Neural progenitor cell (in vitro differentiated cells): ENCODE measurements around the gene MYPOP. TPM values are rescaled to one million over a fixed set of nuclear protein-coding genes. Genes with fewer than 3 reads are reported as not detected.

ENCODE experiments used
- DNase-seq: peaks from one replicate; pipeline ENCODE4 v3.0.0-alpha.2; 2016; ENCODE audit warnings: low spot score
- H2AFZ ChIP-seq: fragments of 200-600 bp; sonication (generic); replicated peaks from 2 replicates; pipeline ENCODE4 v1.6.1; 2016; ENCODE audit warnings: antibody characterized with exemption
- H3F3A ChIP-seq: fragments of 200-600 bp; sonication (generic); 2 replicates; pipeline ENCODE4 v1.6.1; 2016; ENCODE audit warnings: antibody characterized with exemption, low read depth
- H3K27ac ChIP-seq: fragments of 200-600 bp; sonication (generic); 2 replicates; pipeline ENCODE4 v1.5.1; 2016; ENCODE audit warnings: mild to moderate bottlenecking
- H3K27me3 ChIP-seq: fragments of 200-600 bp; sonication (generic); 2 replicates; pipeline ENCODE4 v1.6.1; 2016; ENCODE audit warnings: mild to moderate bottlenecking, moderate library complexity
- H3K36me3 ChIP-seq: fragments of 200-600 bp; sonication (generic); 2 replicates; pipeline ENCODE4 v1.5.1; 2016
- H3K4me1 ChIP-seq: fragments of 200-600 bp; sonication (generic); 2 replicates; pipeline ENCODE4 v1.6.1; 2016; ENCODE audit warnings: mixed run types
- H3K4me2 ChIP-seq: fragments of 200-600 bp; sonication (generic); 2 replicates; pipeline ENCODE4 v1.6.1; 2016
- H3K4me3 ChIP-seq: fragments of 200-600 bp; sonication (generic); 2 replicates; pipeline ENCODE4 v1.5.1; 2016
- H3K79me2 ChIP-seq: fragments of 200-600 bp; sonication (generic); 2 replicates; pipeline ENCODE4 v1.6.1; 2016; ENCODE audit warnings: low read depth
- H3K9ac ChIP-seq: fragments of 200-600 bp; sonication (generic); 2 replicates; pipeline ENCODE4 v1.6.1; 2016
- H3K9me3 ChIP-seq: fragments of 200-600 bp; sonication (generic); 2 replicates; pipeline ENCODE4 v1.5.1; 2016; ENCODE audit warnings: low read depth
- H4K20me1 ChIP-seq: fragments of 200-600 bp; sonication (generic); 2 replicates; pipeline ENCODE4 v1.6.1; 2016; ENCODE audit warnings: low read depth
- H3K27ac Mint-ChIP-seq: 3 replicates; pipeline ENCODE4 v1.8.0; 2021; ENCODE audit warnings: mixed read lengths
- H3K27me3 Mint-ChIP-seq: 2 replicates; pipeline ENCODE4 v1.8.0; 2022; ENCODE audit warnings: low read depth, mild to moderate bottlenecking, inconsistent platforms, moderate library complexity, mixed read lengths; ENCODE audit not compliant: insufficient read depth
- H3K36me3 Mint-ChIP-seq: 3 replicates; pipeline ENCODE4 v1.8.0; 2021; ENCODE audit warnings: mixed read lengths
- H3K4me1 Mint-ChIP-seq: 3 replicates; pipeline ENCODE4 v1.8.0; 2021; ENCODE audit warnings: mixed read lengths
- H3K4me3 Mint-ChIP-seq: 3 replicates; pipeline ENCODE4 v1.8.0; 2021; ENCODE audit warnings: mild to moderate bottlenecking, moderate library complexity, mixed read lengths
- H3K9me3 Mint-ChIP-seq: 3 replicates; pipeline ENCODE4 v1.8.0; 2020; ENCODE audit warnings: mixed read lengths
- CTCF ChIP-seq: fragments of 200-600 bp; sonication (generic); IDR thresholded peaks from 2 replicates; pipeline ENCODE4 v1.5.1; 2017; ENCODE audit warnings: antibody characterized with exemption, mild to moderate bottlenecking
- EZH2 ChIP-seq: fragments of 200-600 bp; sonication (generic); IDR thresholded peaks from 2 replicates; pipeline ENCODE4 v1.6.1; 2017; ENCODE audit warnings: antibody characterized with exemption, mild to moderate bottlenecking, moderate library complexity
- EZH2phosphoT487 ChIP-seq: fragments of 200-600 bp; sonication (generic); IDR thresholded peaks from 2 replicates; pipeline ENCODE4 v1.6.1; 2017; ENCODE audit warnings: antibody characterized with exemption
- total RNA-seq: library from RNA; depleted of rRNA; stranded (reverse); fragments of >200 nt; gene quantifications from 2 replicates; pipeline ENCODE4 v1.2.3, GENCODE V29; 2015; ENCODE audit warnings: low replicate concordance

The MYPOP gene
- total RNA-seq, 1 donor from 2014 or later = 0.07 TPM

DNA sequence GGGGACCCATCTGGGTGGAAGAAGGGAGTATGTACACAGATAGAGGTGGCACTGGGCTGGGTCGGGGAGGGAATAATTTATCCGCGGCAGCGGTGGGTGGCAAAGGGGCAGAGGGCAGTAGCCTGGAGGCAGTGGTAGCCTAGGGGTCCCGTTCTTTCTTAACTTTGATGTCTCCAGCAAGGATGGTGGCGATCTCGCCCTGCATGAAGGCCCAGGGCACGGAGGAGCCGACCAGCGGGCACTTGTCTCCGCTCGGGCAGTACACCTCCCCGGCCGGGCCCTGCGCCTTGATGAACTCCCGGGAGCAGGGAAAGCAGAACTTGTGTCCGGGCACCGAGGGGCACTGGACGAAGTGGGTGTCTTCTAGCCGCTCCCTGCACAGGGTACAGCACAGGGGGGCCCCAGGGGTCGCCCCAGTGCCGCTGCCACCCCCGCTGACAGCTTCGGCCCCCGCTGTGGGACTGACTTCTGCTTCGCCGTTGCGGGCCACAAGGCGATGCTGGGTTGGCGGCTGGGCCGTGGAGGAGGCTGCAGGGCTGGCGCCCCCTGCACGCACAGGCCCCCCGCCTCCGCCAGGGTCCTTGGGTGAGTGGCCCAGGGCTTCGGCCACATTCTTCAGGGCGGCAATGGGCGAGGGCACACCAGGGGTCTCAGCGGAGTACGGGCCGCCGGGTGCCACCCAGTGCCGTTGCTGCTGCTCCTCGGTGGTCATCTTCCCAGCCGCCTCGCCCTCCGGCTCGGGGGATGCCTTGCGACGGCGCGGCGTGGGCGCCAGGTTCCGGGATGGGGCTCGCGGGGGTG lies 18.3 kb downstream of the MYPOP start:
- H3K27me3 ChIP-seq = no peaks in the 10 kb centered on the region
- no peak overlapping the region for H3K27ac Mint-ChIP-seq
- peak overlapping the region; percentile 82 for H3K4me2 ChIP-seq
- TF ChIP-seq EZH2 = no peak
- TF ChIP-seq EZH2phosphoT487 = no peak
- no peak for TF ChIP-seq CTCF
- no peak for DNase-seq
- peak overlapping the region; percentile 84 for H3K4me3 Mint-ChIP-seq
- peaks cover 21% of the 10 kb centered on the region for H3K4me1 ChIP-seq
- no peak overlapping the region for H3K9ac ChIP-seq
- H3K4me3 ChIP-seq = no peak overlapping the region
- peaks cover 44% of the 10 kb centered on the region for H3F3A ChIP-seq
- H3K27ac ChIP-seq = no peak overlapping the region
- peaks cover 21% of the 10 kb centered on the region for H3K79me2 ChIP-seq
- peaks cover 27% of the 10 kb centered on the region for H4K20me1 ChIP-seq
- no peaks in the 10 kb centered on the region for H3K9me3 Mint-ChIP-seq
- no peak overlapping the region for H2AFZ ChIP-seq
- H3K4me1 Mint-ChIP-seq = peaks cover 34% of the 10 kb centered on the region
- H3K36me3 Mint-ChIP-seq = peaks cover 4% of the 10 kb centered on the region
- no peaks in the 10 kb centered on the region for H3K9me3 ChIP-seq
- H3K36me3 ChIP-seq = no peaks in the 10 kb centered on the region
- H3K27me3 Mint-ChIP-seq = peaks cover 14% of the 10 kb centered on the region

DNA sequence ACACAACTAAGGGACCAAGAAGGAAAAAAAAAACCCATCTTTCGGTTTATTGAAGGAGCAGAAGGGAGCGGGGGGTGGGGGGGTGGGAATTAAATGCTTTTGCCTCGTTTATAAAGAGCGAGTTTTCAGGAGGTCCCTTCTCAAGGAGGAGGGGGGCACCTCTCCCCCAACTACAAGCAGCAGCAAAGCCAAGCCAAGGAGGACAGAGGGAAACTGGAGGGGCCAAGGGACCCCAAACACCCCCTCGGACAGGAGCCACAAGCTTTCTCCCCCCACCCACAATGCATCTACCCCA lies 18.9 kb downstream of the MYPOP start:
- Histone ChIP-seq H3K27ac (no peak overlapping the region), H4K20me1 (peaks cover 27% of the 10 kb centered on the region), H3K27me3 (no peaks in the 10 kb centered on the region), H2AFZ (no peak overlapping the region), H3K79me2 (peaks cover 21% of the 10 kb centered on the region), H3K4me2 (no peak overlapping the region), H3K4me3 (no peak overlapping the region), H3K4me1 (peaks cover 21% of the 10 kb centered on the region), H3K9me3 (no peaks in the 10 kb centered on the region), H3K9ac (no peak overlapping the region), H3F3A (peaks cover 47% of the 10 kb centered on the region), H3K36me3 (no peaks in the 10 kb centered on the region)
- no peak for DNase-seq
- peak; percentile 2 for TF ChIP-seq CTCF
- TF ChIP-seq EZH2 = no peak
- peak overlapping the region; percentile 84 for H3K4me3 Mint-ChIP-seq
- H3K4me1 Mint-ChIP-seq = peaks cover 34% of the 10 kb centered on the region
- H3K27ac Mint-ChIP-seq = no peak overlapping the region
- H3K27me3 Mint-ChIP-seq = peaks cover 15% of the 10 kb centered on the region
- H3K9me3 Mint-ChIP-seq = no peaks in the 10 kb centered on the region
- peaks cover 4% of the 10 kb centered on the region for H3K36me3 Mint-ChIP-seq

GRCh38 chr19:45882652-45883585 lies 19.5 kb downstream of the MYPOP start:
- TF ChIP-seq CTCF = peak; percentile 97
- TF ChIP-seq EZH2phosphoT487 = no peak
- peak; percentile 29 for TF ChIP-seq EZH2
- Mint-ChIP-seq H3K27ac (no peak overlapping the region), H3K4me1 (peaks cover 35% of the 10 kb centered on the region), H3K27me3 (peaks cover 15% of the 10 kb centered on the region), H3K9me3 (no peaks in the 10 kb centered on the region), H3K36me3 (peaks cover 4% of the 10 kb centered on the region), H3K4me3 (peak overlapping the region; percentile 84)
- Histone ChIP-seq H3K9ac (no peak overlapping the region), H2AFZ (no peak overlapping the region), H3K27ac (no peak overlapping the region), H3F3A (peaks cover 47% of the 10 kb centered on the region), H3K4me3 (peak overlapping the region; percentile 54), H3K4me2 (peak overlapping the region; percentile 89), H3K27me3 (no peaks in the 10 kb centered on the region), H3K79me2 (peaks cover 21% of the 10 kb centered on the region), H3K4me1 (peaks cover 21% of the 10 kb centered on the region), H3K9me3 (no peaks in the 10 kb centered on the region), H3K36me3 (no peaks in the 10 kb centered on the region), H4K20me1 (peaks cover 27% of the 10 kb centered on the region)
- DNase-seq = peak; percentile 92
